NCI-H748 (cell line): ENCODE data around the gene GAPDH.
A peak's percentile ranks its signal among the peaks of the same experiment; 100 is the strongest.
"Not testable (repeated sequence)": the region's sequence is repeated elsewhere in the genome, so short reads cannot be mapped to it uniquely, and the experiment has no call there.

Experiments used
- DNase-seq: peaks from one replicate; lab custom pipeline; 2025; ENCODE audit not compliant: unreplicated experiment; lab: John Stamatoyannopoulos, UW

The GAPDH gene

GRCh38 chr12:6533923-6534694 is at the start of gene GAPDH:
GAPDH (plus strand) TSS chr12:6534517; CDS start chr12:6534833, 316 bp downstream.
- peak; percentile 96 for DNase-seq

DNA sequence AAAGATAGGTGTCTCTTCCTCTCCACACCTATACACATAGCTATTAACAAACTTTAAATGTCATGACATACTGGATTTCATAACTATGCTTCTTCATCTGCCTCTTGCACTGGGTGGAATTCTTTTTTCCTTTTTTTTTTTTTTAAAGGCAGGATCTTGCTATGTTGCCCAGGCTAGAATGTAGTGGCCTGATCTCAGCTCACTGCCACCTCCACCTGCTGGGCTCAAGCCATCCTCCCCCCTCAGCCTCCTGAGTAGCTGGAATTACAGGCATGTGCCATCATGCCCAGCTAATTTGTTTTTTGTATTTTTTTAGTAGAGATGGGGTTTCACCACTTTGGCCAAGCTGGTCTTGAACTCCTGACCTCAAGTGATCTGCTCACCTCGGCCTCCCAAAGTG is 46.1 kb upstream of the GAPDH start:
- DNase-seq: no peak

GRCh38 chr12:6489449-6489848 is 44.9 kb upstream of the GAPDH start:
- no peak for DNase-seq

DNA sequence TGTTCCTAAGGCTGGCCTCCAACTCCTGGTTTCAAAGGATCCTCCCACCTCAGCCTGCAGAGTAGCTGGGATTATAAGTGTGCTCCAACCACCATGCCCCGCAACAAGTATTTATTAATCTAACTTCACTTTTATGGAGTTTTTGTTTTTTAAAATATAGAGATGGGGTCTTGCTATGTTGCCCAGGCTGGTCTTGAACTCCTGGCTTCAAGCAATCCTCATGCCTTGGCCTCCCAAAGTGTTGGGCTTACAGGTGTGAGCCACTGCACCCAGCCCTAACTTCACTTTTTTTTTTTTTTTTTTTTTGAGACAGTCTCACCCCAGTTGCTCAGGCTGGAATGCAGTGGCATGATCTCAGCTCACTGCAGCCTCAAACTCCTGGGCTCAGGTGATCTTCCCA is 43.6 kb upstream of the GAPDH start:
- DNase-seq: not testable (repeated sequence)

DNA sequence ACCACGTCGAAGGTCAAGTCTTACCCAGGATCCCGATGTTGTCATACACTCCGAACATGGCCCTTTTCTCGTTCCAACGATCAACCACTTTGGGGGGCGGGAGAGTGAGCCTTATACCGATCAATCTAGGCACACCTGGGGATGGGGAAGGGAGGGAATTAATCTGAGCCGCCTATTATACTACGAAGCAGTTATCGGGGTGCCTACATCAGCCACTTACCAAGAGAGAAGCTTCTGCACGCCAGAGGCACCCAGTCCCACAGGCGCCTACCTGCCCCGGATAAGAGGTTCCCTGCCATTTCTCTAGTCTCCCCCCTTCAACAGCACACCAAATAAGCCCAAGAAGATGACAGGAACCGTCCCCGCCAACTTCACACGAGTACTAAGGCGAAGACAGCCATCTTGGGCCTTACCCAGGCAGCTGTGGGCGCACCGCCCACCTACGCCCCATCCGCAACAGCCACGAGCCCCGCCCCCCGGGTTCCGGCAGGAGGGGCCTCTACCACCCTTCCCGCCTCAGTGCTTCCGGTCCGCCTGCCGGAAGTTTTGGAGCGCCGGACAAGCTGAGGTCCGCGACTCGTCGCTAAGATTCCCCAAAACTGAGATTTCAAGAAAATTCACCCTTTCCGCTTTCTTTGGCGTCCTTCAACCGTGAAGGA is 41.4 kb upstream of the GAPDH start, which contains the start of gene MRPL51:
Gene MRPL51 (minus strand): TSS at position 425 of the 659 bp plus-strand sequence. CDS start 126 bp downstream, at position 299.
- peak; percentile 92 for DNase-seq

- peak; percentile 94 for DNase-seq
Observed at GRCh38 chr12:6493497-6494257, 40.6 kb upstream of the GAPDH start, which contains the start of gene NCAPD2. NCAPD2 (plus strand) TSS chr12:6494102; CDS start chr12:6495099, 997 bp downstream.

- DNase-seq: no peak
Observed at GRCh38 chr12:6494258-6494743, 40.0 kb upstream of the GAPDH start.

- DNase-seq: no peak
Observed at GRCh38 chr12:6494968-6495367, 39.3 kb upstream of the GAPDH start.

DNA sequence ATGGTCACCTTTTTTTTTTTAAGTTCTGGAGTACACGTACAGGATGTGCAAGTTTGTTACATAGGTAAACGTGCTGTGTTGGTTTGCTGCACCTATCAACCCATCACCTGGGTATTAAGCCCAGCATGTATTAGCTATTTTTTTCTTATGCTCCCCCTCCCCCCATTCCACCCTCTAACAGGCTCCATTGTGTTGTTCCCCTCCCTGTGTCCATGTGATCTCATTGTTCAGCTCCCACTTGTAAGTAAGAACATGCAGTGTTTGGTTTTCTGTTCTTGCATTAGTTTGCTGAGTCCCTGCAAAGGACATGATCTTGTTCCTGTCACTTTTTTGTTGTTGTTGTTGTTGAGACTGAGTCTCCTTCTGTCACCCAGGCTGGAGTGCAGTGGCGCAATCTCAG is 37.0 kb upstream of the GAPDH start:
- not testable (repeated sequence) for DNase-seq

GRCh38 chr12:6500466-6500865 is 33.9 kb upstream of the GAPDH start:
- no peak for DNase-seq

- DNase-seq: no peak
Observed at GRCh38 chr12:6507102-6507998, 27.0 kb upstream of the GAPDH start.

DNA sequence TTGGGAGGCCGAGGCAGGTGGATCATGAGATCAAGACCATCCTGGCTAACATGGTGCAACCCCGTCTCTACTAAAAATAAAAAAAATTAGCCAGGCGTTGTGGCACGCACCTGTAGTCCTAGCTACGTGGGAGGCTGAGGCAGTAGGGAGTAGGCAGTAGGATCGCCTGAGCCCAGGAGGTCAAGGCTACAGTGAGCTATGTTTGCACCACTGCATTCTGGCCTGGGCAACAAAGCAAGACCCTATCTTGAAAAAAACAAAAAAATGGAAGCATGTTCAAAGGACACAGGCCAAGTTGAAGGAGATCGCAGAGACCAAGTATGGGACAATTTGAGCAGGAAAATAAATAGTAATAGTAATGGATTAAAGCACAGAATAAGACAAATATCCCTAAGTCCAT is 26.2 kb upstream of the GAPDH start:
- DNase-seq: no peak

DNA sequence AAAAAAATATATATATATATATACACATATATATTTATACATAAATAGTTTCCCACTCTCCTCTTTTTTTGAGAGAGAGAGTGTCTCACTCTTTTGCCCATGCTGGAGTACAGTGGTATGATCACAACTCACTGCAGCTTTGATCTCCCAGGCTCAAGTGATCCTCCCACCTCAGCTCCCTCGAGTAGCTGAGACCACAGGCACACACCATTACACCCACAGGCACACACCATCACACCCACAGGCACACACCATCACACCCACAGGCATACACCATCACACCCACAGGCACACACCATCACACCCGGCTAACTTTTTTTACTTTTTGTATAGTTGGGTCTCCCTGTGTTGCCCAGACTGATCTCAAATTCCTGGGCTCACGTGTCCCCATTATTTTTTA is 14.1 kb upstream of the GAPDH start:
- no peak for DNase-seq

DNA sequence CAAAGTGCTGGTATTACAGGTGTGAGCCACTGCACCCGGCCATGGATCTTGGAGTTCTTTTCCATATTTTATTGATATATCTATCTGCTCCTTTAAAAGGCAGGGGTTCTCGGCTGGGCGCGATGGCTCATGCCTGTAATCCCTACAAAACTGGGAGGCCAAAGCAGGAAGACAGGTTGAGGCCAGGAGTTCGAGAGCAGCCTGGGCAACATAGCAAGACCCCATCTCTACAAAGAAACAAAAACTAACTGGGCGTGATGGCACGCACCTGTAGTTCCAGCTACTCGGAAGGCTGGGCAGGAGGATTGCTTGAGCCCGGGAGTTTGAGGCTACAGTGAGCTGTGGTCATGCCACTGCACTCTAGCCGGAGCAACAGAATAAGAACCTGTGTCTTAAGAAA is 12.1 kb upstream of the GAPDH start:
- no peak for DNase-seq

- no peak for DNase-seq
Observed at GRCh38 chr12:6523708-6524107, 10.6 kb upstream of the GAPDH start.

- DNase-seq: no peak
Observed at GRCh38 chr12:6524648-6525047, 9.7 kb upstream of the GAPDH start.

- DNase-seq: no peak
Observed at GRCh38 chr12:6526201-6526600, 8.1 kb upstream of the GAPDH start.

DNA sequence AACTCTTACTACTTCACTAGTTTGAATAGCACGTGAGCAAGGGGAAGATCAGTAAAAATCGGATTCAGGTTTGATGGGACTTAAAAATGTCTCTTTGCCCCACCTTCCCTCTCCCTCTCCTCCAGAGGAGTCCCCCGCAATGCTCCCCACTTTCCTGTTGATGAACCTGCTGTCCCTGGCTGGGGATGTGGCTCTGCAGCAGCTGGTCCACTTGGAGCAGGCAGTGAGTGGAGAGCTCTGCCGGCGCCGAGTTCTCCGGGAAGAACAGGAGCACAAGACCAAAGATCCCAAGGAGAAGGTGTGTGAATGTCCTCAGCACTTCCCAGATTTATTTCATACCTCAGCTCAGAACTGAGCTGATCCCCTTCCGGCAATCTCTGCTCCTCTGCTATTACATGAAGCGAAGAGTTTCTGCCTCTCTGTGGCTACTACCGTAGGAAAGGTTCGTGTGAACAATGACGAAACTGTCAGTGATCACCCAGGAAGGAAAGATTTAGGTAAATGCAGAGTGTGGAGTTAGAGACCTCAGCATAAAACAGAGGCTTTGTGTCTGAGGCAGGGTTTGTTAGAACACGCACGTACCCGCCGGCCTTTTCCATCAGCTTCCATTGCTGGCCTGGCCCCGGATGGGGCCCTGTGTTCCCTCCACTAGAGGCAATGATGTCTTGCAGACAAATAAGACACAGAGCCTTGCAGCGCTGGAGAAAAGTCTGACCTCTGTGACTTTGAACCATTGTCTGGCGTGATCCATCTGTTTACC is 7.4 kb upstream of the GAPDH start:
- DNase-seq: no peak

GRCh38 chr12:6527711-6528110 is 6.6 kb upstream of the GAPDH start:
- no peak for DNase-seq
